SIG-M5 treated with dmso at 0.1 percent for 504 hours (cell line): ENCODE data around the gene ZNF407.

ENCODE experiments used
- DNase-seq: peaks from one replicate; lab custom pipeline; 2025; ENCODE audit not compliant: unreplicated experiment; lab: John Stamatoyannopoulos, UW

Gene ZNF407

GRCh38 chr18:74820160-74820780 is 222.6 kb downstream of the ZNF407 start:
- no peak for DNase-seq

DNA sequence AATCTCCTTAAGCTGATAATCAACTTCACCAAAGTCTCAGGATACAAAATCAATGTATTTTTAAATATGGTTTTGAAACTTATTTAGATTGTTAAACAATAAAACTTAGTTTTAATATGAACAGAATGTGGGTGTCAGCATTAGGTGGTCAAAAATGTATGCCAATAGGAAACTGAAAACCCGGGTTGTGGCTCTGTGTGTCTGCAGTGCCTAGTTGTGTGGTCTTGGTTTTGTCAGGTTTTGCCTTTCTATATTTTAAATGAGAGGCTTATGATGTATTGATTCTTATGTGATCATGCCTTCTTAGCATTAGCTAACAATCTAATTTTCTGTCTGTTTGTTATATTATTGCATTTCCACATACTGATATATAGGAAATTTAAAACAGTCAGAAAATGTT is 227.8 kb downstream of the ZNF407 start:
- DNase-seq = no peak

DNA sequence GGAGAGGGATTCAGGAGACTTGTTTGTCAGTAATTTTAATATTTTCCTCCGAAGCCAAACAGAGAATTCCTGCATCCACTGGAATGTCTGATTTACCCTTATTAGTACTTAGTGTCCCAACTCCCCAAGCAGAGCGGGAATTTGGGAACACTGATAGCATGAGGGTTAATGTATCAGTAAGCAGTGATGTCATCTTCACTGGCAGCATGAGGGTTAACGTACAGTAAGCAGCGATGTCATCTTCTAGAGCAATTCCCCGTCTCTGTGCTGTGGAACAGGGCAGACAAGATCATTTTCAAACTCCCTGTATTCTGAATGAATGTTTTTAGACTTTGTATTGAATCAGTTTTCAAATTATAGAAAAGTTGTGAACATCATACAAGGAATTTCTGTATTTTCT is 228.9 kb downstream of the ZNF407 start:
- DNase-seq = no peak

DNA sequence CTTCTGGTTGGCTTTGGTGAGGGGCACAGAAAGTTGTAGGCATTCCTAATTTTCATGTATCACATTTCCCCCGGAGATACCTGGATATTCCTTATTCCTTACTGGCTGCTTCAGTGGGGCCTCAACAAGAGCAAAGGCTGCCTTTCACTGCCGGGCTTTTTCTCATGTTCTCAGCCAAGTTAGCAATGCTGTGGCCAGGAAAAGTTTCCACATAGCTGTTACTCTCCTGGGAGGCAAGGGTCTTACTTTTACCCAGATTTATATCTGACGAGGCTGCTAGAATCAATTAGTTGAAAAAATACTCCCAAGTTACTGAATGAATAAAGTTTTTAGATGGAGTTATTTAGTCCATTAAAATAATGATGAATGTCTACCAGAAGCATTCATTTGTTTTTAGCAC is 230.5 kb downstream of the ZNF407 start:
- DNase-seq = no peak

DNA sequence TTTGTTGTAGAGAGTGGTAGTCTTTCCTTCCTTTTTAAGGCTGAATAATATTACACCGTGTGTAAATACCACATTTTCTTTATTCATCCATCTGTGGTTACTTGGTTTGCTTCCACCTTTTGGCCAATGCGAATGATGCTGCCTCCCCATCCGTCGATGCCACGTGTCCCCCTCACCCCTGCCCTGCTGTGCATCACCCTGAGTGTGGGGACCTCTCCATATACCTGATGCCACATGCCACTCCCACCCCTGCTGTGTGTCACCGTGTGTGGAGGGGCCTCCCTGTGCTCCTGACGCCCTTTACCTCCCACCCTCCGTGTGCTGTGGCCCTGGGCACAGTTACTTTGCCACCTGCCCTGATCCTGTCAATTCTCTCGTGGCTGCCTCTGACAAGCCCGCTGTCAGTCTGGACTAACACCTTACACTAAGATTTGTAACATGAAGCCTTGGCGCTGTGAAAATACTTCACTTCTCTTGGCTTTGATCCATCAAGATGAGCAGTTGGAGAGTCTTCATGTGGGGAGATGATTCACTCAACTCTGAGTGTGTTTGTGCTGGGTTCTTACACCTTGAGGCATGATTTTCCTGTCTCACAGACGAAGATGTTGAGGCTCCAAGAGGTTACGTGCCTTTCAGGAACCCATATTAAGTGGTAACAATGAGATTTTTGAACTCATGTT is 234.0 kb downstream of the ZNF407 start:
- DNase-seq = no peak

DNA sequence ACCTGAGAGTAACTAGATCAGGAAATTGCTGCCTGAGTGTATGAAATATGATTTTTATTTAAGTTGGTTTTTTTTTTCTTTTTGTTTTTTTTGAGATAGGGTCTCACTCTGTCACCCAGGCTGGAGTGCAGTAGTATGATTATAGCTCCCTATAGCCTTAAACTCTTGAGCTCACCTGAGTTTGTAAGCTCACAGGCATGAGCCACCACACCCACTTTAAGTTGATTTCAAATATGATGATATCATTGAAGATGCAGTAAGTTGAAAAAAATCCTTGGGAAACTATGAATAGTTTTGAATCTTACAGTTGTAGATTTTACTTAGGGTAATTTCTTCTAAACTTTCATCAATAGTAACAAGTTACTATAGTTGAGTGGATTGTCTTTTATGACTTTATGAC is 234.7 kb downstream of the ZNF407 start:
- no peak for DNase-seq

DNA sequence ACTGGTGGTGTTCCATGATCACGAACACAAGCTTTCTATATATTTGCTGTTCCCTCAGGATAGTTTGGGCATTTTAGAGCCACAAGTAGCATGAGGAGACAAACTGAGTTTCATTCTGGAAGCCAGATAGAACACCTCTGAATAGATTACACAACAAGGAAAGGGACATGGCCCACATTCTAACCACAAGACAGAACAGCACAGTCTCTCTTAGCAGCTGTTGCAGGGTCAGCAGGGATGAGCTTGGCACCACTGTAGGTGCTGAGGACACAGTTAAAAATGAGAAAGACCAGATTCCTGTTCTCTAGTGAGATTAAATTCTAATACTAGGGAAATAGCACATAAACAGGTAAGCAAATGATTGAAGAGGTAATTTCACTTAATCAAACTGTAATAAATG is 235.3 kb downstream of the ZNF407 start:
- no peak for DNase-seq

- DNase-seq = no peak
Observed at GRCh38 chr18:74834424-74835309, 237.0 kb downstream of the ZNF407 start.

- DNase-seq = no peak
Observed at GRCh38 chr18:74836296-74837139, 238.8 kb downstream of the ZNF407 start.

GRCh38 chr18:74840492-74841167 is 243.0 kb downstream of the ZNF407 start:
- no peak for DNase-seq

GRCh38 chr18:74841248-74841647 is 243.6 kb downstream of the ZNF407 start:
- no peak for DNase-seq

DNA sequence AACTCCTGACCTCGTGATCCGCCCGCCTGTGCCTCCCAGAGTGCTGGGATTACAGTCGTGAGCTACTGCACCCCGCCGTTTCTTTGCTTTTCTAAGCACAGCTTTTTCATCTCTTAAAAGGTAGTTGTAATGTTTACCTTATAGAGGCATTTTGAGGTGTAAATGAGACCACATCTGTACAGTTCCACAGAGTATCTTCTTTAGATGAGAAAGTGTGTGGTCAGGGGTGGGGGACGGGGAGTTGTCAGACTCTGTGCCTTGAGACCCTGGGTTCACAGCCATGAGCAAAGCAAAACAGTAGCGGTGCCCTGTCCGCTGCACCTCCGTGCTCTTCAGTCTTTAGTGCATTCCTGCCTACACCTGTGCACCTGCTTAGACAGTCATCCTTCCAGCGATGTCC is 251.6 kb downstream of the ZNF407 start:
- DNase-seq = no peak

DNA sequence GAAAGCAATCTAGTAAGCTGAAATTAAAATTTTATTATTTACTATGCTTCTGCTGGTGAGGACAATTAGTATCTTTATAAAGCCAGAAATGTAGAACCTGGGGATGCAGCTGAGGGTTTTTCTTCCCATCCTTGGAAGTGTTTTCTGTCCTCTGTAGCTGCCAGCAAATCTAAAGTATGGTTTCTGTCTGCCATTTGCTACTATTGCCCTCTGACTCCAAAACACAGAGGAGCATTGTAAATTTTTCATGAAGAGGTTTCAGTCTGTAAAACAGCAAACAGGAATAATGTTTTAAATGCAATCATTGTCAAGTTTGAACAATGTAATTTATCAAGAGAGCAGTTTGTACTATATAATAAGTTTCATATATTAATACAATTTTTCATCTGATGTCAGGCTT is 258.8 kb downstream of the ZNF407 start:
- no peak for DNase-seq

GRCh38 chr18:74856928-74857327 is 259.3 kb downstream of the ZNF407 start:
- no peak for DNase-seq

- DNase-seq = no peak
Observed at GRCh38 chr18:74857901-74858300, 260.2 kb downstream of the ZNF407 start.

- DNase-seq = no peak
Observed at GRCh38 chr18:74861154-74861553, 263.5 kb downstream of the ZNF407 start.

DNA sequence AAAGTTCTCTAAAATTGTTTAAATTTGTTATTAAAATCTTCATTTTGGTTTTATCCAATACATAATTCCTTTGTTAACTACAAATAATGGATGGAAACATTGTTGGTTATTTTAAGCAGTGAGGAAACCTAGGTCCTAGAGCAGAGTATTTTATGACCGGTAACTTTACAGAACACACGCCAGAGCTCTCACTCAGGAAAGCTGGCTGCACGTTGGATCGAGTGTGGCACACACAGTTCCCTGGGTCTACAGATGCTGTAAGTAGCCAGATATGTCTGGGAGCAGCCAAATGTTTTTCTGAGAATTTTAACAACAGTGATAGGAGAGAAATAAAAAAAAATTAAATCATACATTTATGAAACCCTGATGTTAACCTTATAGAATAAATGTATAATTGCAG is 264.4 kb downstream of the ZNF407 start:
- DNase-seq = no peak

DNA sequence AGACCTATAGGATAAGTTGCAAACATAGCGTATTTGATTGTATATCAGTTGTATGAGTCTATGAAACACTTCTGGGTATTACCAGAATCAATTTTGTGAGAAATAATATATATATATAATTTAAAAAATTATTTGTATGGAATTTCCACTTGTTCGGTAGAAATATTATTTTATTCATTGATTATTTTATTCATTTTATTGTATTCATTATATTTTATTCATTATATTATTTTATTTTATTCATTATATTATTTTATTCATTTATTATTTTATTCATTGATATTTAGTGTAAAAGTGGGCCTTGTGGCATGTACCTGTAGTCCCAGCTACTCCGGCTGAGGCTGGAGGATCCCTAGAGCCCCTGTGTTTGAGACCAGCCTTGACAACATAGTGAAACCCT is 268.9 kb downstream of the ZNF407 start:
- DNase-seq = no peak

GRCh38 chr18:74868461-74868860 is 270.8 kb downstream of the ZNF407 start:
- DNase-seq = no peak
